Coronary artery (tissue), 2 donors: ENCODE measurements around the gene SLC6A6.

Experiments
- DNase-seq: peaks from one replicate; pipeline ENCODE4 v3.0.0-alpha.2; 2017; ENCODE audit warnings: low spot score
- H3K27ac ChIP-seq, 2 donors: fragments of 200-600 bp; sonication (generic); one replicate each; pipeline ENCODE4 v1.5.1; 2016 to 2019
- H3K4me3 ChIP-seq: fragments of 200-600 bp; sonication (generic); 2 replicates; pipeline ENCODE4 v1.5.1; 2016; ENCODE audit warnings: mild to moderate bottlenecking, moderate library complexity
- CTCF ChIP-seq: fragments of 200-600 bp; sonication (generic); IDR thresholded peaks from one replicate; pipeline ENCODE4 v1.5.1; 2019; ENCODE audit warnings: antibody characterized with exemption

Gene SLC6A6

DNA sequence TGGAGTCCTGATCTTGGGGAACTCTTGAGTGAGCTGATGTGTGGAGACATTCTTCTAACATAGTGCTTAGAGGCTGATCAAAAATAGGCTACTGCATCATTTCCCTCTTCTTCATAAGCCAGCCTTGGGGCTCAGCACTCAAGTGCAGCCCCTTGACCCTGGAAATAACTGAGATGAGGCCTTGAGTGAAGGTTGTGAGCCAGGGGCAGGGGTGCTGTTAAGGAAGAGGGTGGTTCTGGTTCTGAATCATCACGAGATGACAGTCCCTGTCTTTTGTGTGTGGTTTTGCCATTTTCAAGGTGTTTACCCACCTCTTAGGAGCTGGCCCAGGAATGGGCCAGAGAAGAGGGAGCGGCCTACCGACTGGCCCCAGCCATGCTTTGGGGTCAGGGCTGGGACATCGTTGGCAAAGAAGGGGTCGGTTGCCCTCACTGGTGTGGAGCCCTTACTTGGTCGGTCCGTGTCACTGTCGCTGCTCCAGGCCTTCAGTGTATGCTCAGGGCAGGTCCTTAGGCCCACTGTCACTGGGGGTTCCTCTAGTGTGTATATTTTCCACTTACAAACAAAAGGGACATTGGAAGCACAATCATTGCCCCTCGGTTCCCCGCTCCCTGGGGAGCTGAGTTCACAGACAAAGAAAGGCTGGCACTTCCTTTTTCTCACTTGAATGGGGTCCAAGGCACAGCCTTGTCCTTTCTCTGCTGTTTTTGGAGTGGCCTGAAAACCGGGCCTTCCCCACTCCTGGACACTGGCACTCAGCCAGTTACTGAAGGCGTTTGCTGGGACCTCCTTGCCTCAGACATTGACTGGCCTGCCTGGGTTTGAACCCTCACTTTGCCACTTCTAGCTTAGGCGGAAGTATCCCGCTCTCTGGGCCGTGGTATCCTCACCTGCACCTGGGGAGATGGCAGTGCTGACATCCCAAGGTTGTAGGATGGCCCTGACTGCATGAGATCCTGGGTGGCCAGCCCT, 46.6 kb downstream of the SLC6A6 start:
- Histone ChIP-seq H3K27ac (no peak overlapping the region), H3K4me3 (no peak overlapping the region)
- DNase-seq, result no peak
- TF ChIP-seq CTCF, result no peak

- H3K27ac ChIP-seq, result no peak overlapping the region
- H3K4me3 ChIP-seq, result no peak overlapping the region
- no peak for TF ChIP-seq CTCF
- no peak for DNase-seq
Measured at GRCh38 chr3:14450506-14450905, 48.1 kb downstream of the SLC6A6 start.

DNA sequence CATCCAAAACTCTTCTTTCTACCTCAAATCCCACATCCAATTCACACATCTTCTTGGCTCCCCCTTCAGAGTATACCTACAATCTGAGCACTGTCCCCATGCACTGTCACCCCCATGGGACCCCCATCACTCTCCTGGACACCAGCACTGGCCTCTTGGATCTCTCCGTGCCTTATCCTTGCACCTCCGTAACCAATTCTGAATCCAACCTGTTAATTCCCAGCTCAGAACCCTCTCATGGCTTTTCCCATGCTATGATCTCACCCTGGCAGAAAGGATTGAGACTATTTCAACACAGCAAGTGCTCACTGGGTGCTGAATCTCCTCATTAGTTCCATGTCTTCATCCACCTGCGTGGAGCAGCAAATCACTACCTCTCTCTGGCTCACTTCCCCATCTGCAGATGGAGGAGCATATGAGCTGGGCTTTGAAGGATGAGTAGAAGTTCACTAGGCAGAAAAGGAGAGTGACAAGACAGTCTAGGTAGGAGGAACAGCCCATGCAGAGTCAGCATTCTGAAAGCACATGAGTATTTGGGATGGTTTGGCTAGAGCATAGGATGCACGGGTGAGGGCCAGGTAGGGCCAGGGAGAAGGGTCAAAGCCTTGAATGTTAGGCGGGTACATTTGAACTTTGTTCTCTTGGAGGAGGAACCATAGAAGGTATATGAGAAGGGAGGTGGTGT, 48.7 kb downstream of the SLC6A6 start:
- no peak for TF ChIP-seq CTCF
- no peak for DNase-seq
- Histone ChIP-seq H3K27ac (no peak overlapping the region), H3K4me3 (no peak overlapping the region)

DNA sequence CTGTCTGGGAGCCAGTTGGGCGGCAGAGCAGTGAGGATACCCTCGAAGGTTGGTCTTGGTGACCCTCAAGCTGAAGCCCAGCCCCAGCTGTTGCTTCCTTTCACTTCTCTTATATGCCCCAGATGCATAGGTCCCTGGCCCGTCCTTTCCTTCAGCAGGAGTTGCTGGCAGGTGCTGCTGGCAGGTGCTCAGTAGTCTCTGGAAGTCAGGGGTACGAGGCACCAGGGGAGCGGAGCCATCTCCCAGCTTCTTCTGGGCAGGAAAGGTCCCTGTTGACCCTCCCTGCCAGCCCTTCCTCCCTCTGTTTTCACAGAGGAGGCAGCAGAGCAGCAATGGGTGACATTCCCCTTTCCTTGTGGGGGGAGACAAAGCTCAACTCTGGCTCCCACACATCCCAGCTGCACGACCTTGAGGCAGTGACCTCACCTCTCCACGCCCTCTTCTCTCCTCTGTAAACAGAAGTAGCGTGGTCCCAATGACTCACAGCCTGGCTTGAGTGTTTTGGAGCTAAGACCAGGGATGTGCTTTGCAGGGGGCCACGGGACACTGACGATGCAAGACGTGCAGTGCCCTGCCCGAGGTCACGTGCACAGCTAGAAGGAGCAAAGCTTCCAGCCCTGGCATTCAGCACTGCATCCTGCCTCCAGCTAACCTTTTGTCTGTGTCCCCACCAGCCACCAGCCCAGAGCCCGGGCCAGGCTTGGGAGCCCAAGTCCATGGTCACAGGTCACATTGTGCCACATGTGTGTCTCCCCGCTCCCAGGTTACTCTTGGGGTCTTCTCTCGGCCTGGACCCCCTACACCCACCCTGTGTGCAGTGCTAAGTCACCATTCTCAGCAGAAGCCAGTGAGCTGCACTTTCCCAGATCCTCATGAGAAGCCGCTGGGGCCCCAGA, 49.7 kb downstream of the SLC6A6 start:
- DNase-seq, result no peak
- TF ChIP-seq CTCF, result no peak
- H3K4me3 ChIP-seq, result peak overlapping the region; percentile 30
- H3K27ac ChIP-seq, result peak overlapping the region; percentile 72 to 87

- Histone ChIP-seq H3K27ac (peak overlapping the region; percentile 72 to 87), H3K4me3 (peak overlapping the region; percentile 30)
- DNase-seq, result peak; percentile 95
- TF ChIP-seq CTCF, result no peak
Measured at GRCh38 chr3:14452740-14453710, 50.6 kb downstream of the SLC6A6 start.
